OCI-LY7 (cell line): ENCODE results near the gene ZBP1.

ENCODE experiments used
- CTCF ChIP-seq: fragments of 200-600 bp; sonication (generic); conservative IDR thresholded peaks from 2 replicates; pipeline ENCODE4 v1.5.1; 2014; ENCODE audit warnings: mild to moderate bottlenecking, antibody characterized with exemption, low read length, moderate library complexity, mixed read lengths
- EZH2phosphoT487 ChIP-seq: fragments of 200-600 bp; sonication (generic); IDR thresholded peaks from 2 replicates; pipeline ENCODE4 v1.6.1; 2018; ENCODE audit warnings: low read depth, borderline replicate concordance, mild to moderate bottlenecking, mixed run types, antibody characterized with exemption, low read length, moderate library complexity, mixed read lengths

GRCh38 chr20:57559658-57560553 is 60.3 kb downstream of the ZBP1 start:
- no peak for TF ChIP-seq CTCF
- TF ChIP-seq EZH2phosphoT487 = no peak
